Aorta (tissue), 5 donors: ENCODE data around the gene SLC13A3. TPM values are rescaled to one million over a fixed set of nuclear protein-coding genes. Genes with fewer than 3 reads are reported as not detected.

Source experiments
- ATAC-seq: fragments of 200-7000 bp; cut with Tn5 transposase; one replicate; pipeline ENCODE4 v1.9.1; 2022; ENCODE audit warnings: moderate library complexity; ENCODE audit not compliant: low FRiP score
- DNase-seq, 2 donors: peaks; one replicate each; pipeline ENCODE4 v3.0.0-alpha.2; 2020
- H3K27ac ChIP-seq, 2 donors: one replicate each; pipeline ENCODE4 v1.5.1; 2013; ENCODE audit warnings: low read length in 2 of 2, mild to moderate bottlenecking in 2 of 2, moderate library complexity in 2 of 2, control low read depth in 1 of 2, inconsistent platforms in 1 of 2, low read depth in 1 of 2
- H3K27me3 ChIP-seq, 2 donors: one replicate each; pipeline ENCODE4 v1.6.1; 2013; ENCODE audit warnings: control low read depth in 1 of 2, low read length in 1 of 2, mild to moderate bottlenecking in 1 of 2, moderate library complexity in 1 of 2; ENCODE audit not compliant: insufficient read depth in 2 of 2, control insufficient read depth in 1 of 2
- H3K36me3 ChIP-seq, 2 donors: one replicate each; pipeline ENCODE4 v1.6.1; 2013; ENCODE audit warnings: control low read depth in 1 of 2, low read length in 1 of 2, mild to moderate bottlenecking in 1 of 2; ENCODE audit not compliant: insufficient read depth in 2 of 2, control insufficient read depth in 1 of 2
- H3K4me1 ChIP-seq, 2 donors: one replicate each; pipeline ENCODE4 v1.6.1; 2013; ENCODE audit warnings: low read length in 2 of 2, control low read depth in 1 of 2, mild to moderate bottlenecking in 1 of 2, moderate library complexity in 1 of 2; ENCODE audit not compliant: insufficient read depth in 2 of 2, control insufficient read depth in 1 of 2
- H3K4me3 ChIP-seq, 2 donors: one replicate each; pipeline ENCODE4 v1.5.1; 2013; ENCODE audit warnings: low read length in 2 of 2, control low read depth in 1 of 2, mild to moderate bottlenecking in 1 of 2
- H3K9me3 ChIP-seq: one replicate; pipeline ENCODE4 v1.6.1; 2013; ENCODE audit warnings: mild to moderate bottlenecking, low read length; ENCODE audit not compliant: control insufficient read depth
- WGBS, 2 donors: extraction: QIAGEN DNeasy Blood & Tissue Kit; methylation state at CpG; one replicate each; pipeline ENCODE4 v1.1.7; 2013; 5-methylcytosine and 5-hydroxymethylcytosine counted together
- intact Hi-C, 2 donors: fragments of 100-400 bp; cut with DNase I; formaldehyde crosslinking; loops; one replicate each; pipeline versions ENCODE4 v1.14.2 to v1.15.0; 2022
- polyA plus RNA-seq, 2 donors: library from polyadenylated mRNA; stranded (reverse); fragments of 200-250 nt; gene quantifications; one replicate each; pipeline ENCODE4 v1.2.3, GENCODE V29; 2013
- total RNA-seq, 2 donors: library from RNA; stranded (reverse); fragmentation: NEBNext Ultra II Directional; extraction: Animal tissue kit (Norgen Biotek cat#: 25700); gene quantifications; one replicate each; pipeline ENCODE4 v1.2.1, GENCODE V29; 2021
- donor health status: healthy with polysubstance abuse.
- donor health status: Bipolar disorder and iron deficiency.
- donor health status: DM: no; HTN: no; CAD: no.
- donor health status: DM: no; HTN: no; CAD: no.
- donor health status: DM: yes; HTN: yes; CAD: no.

Gene SLC13A3
- total and polyA plus RNA-seq, 4 donors, result 1.8 to 5.1 (median 3.7) TPM; not detected in 1

DNA sequence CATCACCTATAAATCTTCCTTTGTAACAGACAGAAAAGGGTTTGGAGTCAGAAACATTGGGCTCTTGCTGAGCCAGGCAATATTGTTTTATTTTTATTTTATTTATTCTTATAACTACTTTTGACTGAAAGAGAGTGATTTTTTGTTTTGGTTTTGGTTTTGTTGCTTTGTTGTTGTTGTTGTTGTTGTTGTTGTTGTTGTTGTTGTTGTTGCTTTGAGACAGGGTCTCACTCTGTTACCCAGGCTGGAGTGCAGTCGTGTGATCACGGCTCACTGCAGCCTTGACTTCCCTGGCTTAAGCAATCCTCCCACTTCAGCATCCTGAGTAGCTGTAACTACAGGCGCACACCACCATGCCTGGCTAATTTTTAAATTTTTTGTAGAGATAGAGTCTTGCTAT, 15.0 kb upstream of the SLC13A3 start:
- WGBS, 2 donors, result 98 to 100% methylated on average over 3 of the region's 3 CpGs
- H3K9me3 ChIP-seq, result peaks cover 3% of the 10 kb centered on the region
- no peak overlapping the region for H3K4me3 ChIP-seq
- no peaks in the 10 kb centered on the region for H3K27me3 ChIP-seq
- no peak overlapping the region for H3K27ac ChIP-seq
- DNase-seq (no peak), ATAC-seq (no peak)
- intact Hi-C loops, result no loop called here
- H3K36me3 ChIP-seq, result no peaks in the 10 kb centered on the region
- H3K4me1 ChIP-seq, result no peaks in the 10 kb centered on the region

DNA sequence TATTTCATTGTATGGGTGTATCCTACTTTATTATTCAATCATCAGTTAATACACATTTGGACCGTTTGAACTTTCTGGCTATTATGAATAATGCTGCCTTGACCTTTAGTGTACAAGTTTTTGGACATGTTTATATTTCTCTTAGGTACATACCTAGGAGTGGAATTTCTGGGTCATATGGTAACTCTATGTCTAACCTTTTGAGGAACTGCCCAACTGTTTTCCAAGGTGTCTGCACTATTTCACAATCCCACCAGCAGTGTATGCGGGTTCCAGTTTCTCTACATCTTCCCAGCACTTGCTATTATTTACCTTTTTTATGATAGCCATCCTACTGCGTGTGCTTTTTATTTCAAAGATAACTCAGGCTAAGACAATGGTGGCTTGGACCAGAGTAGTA, 14.3 kb upstream of the SLC13A3 start:
- no peak overlapping the region for H3K4me3 ChIP-seq
- no peak overlapping the region for H3K27ac ChIP-seq
- H3K4me1 ChIP-seq, result no peaks in the 10 kb centered on the region
- DNase-seq (no peak), ATAC-seq (no peak)
- 95 to 96% methylated on average over 3 of the region's 3 CpGs for WGBS, 2 donors
- no peaks in the 10 kb centered on the region for H3K27me3 ChIP-seq
- H3K36me3 ChIP-seq, result no peaks in the 10 kb centered on the region
- intact Hi-C loops, result no loop called here
- peaks cover 3% of the 10 kb centered on the region for H3K9me3 ChIP-seq

DNA sequence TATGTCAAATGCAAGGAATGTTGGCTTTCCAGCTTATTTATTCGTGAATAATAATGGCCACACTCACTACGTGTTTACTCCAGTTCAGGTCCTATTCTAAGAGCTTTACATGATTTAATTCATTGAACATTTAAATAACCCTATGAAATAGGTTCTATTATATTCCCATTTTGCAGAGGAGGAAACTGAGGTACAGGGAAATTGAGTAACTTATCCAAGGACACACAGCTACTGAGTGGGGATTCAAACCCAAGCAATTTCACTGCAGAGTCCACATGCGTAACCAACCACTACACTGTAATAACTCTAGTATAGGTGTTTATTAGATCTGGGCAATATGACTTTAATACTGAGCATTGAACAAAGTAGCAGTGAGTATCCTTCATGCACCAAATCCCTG, 12.3 kb upstream of the SLC13A3 start:
- no peak for ATAC-seq
- Histone ChIP-seq H3K4me1 (no peaks in the 10 kb centered on the region), H3K36me3 (no peaks in the 10 kb centered on the region), H3K27me3 (no peaks in the 10 kb centered on the region), H3K9me3 (no peaks in the 10 kb centered on the region), H3K4me3 (no peak overlapping the region), H3K27ac (no peak overlapping the region)
- no peak for DNase-seq
- intact Hi-C loops, result no loop called here
- WGBS, 2 donors, result 98% methylated on average over 3 of the region's 3 CpGs

DNA sequence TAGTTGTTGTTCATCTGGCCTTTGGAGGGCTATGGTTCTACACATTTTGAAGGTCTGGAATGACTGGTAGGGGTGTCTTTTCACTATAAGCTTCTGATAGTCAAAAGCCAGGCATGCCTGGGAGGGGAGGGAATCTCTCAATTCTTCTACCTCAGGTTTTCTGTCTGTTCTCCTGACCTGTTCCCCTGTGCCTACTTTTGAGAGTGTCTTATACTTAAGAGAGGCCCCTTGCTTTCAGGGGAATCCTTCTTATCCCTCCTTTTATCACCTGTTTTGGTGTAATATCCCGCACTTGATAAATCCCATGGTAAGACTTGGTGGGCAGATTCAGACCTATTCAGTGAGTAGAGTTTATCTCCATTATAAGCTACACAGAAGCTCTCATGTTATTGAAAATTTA, 10.4 kb upstream of the SLC13A3 start:
- no peaks in the 10 kb centered on the region for H3K9me3 ChIP-seq
- ATAC-seq (no peak), DNase-seq (no peak)
- no peaks in the 10 kb centered on the region for H3K36me3 ChIP-seq
- no peak overlapping the region for H3K4me3 ChIP-seq
- intact Hi-C loops, result no loop called here
- 97 to 98% methylated on average over 1 of the region's 1 CpG for WGBS, 2 donors
- no peaks in the 10 kb centered on the region for H3K27me3 ChIP-seq
- no peaks in the 10 kb centered on the region for H3K4me1 ChIP-seq
- no peak overlapping the region for H3K27ac ChIP-seq

DNA sequence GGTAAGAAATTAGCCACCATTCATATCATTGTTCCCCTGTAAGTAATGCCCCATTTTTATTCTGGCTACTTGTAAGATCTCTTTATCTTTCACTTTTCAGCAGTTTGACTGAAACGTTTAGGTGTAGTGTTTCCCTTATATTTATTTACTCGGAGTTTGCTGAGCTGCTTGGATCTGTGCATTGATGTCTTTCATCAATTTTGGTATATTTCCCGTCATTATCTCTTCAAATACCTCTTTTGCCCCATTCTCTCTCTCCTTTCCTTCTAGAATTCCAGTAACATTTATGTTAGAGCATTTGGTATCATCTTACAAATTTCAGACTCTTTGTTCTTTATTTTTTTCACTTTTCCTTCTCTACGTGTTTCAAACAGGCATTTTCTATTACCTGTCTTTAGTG, 9.2 kb upstream of the SLC13A3 start:
- ATAC-seq, result no peak
- intact Hi-C loops, result no loop called here
- Histone ChIP-seq H3K27me3 (no peaks in the 10 kb centered on the region), H3K9me3 (no peaks in the 10 kb centered on the region), H3K4me1 (no peaks in the 10 kb centered on the region), H3K36me3 (no peaks in the 10 kb centered on the region), H3K27ac (no peak overlapping the region), H3K4me3 (no peak overlapping the region)
- WGBS, 2 donors, result 90 to 91% methylated on average over 4 of the region's 4 CpGs
- DNase-seq, result no peak

DNA sequence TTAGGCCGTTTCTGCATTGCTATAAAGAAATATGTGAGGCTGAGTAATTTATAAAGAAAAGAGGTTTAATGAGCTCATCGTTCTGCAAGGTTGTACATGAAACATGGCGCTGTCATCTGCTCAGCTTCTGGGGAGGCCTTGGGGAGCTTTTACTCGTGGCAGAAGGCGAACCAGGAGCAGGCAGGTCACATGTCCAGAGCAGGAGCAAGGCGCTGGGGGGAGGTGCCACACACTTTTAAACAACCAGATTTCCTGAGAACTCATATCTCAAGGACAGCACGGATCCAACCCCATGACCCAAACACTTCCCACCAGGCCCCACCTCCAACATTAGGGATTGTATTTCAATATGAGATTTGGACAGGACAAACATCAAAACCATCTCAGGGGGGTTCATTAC, 6.4 kb upstream of the SLC13A3 start:
- Histone ChIP-seq H3K4me3 (no peak overlapping the region), H3K27me3 (no peaks in the 10 kb centered on the region), H3K27ac (no peak overlapping the region), H3K4me1 (no peaks in the 10 kb centered on the region), H3K36me3 (no peaks in the 10 kb centered on the region), H3K9me3 (no peaks in the 10 kb centered on the region)
- 76 to 78% methylated on average over 7 of the region's 7 CpGs for WGBS, 2 donors
- intact Hi-C loops, result no loop called here
- no peak for DNase-seq
- ATAC-seq, result no peak

DNA sequence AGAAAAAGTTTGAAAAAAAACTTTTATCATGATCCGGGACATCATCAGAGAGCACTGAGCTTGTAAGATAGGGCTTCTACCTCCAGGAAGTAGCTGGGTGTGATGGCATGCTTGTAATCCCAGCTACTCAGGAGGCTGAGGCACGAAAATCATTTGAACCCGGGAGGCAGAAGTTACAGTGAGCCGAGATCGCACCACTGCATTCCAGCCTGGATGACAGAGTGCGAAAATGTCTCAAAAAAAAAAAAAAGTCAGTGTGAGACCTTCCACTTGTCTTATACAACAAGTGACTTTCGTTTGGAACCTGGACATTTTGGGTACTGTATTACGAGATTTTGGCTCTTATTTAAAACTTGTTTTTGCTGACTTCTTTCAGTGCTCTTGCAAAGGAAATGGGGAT, 5.9 kb upstream of the SLC13A3 start:
- Histone ChIP-seq H3K4me3 (no peak overlapping the region), H3K27me3 (no peaks in the 10 kb centered on the region), H3K27ac (no peak overlapping the region), H3K36me3 (no peaks in the 10 kb centered on the region), H3K9me3 (no peaks in the 10 kb centered on the region), H3K4me1 (no peaks in the 10 kb centered on the region)
- WGBS, 2 donors, result 91 to 93% methylated on average over 8 of the region's 8 CpGs
- DNase-seq (no peak), ATAC-seq (no peak)
- intact Hi-C loops, result no loop called here

DNA sequence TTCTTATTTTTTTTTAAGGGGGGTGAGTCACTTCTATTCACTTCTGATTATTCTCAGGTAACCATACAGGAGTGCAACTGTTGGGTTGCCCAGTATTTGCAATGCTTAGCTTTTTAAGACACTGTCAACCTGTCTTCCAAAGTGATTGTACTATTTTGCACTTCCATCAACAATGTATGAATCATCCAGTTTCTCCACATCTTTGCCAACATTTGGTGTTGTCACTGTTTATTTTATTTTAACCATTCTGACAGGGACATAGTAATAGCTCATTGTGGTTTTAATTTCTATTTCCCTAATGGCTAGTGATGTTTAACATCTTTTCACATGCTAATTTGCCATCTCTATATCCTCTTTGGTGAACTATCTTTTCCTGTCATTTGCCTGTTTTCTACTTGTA, 1.4 kb upstream of the SLC13A3 start:
- H3K4me3 ChIP-seq, result no peak overlapping the region
- H3K4me1 ChIP-seq, result no peaks in the 10 kb centered on the region
- no peaks in the 10 kb centered on the region for H3K9me3 ChIP-seq
- ATAC-seq (no peak), DNase-seq (no peak)
- intact Hi-C loops, result no loop called here
- H3K27ac ChIP-seq, result no peak overlapping the region
- no peaks in the 10 kb centered on the region for H3K27me3 ChIP-seq
- H3K36me3 ChIP-seq, result no peaks in the 10 kb centered on the region

DNA sequence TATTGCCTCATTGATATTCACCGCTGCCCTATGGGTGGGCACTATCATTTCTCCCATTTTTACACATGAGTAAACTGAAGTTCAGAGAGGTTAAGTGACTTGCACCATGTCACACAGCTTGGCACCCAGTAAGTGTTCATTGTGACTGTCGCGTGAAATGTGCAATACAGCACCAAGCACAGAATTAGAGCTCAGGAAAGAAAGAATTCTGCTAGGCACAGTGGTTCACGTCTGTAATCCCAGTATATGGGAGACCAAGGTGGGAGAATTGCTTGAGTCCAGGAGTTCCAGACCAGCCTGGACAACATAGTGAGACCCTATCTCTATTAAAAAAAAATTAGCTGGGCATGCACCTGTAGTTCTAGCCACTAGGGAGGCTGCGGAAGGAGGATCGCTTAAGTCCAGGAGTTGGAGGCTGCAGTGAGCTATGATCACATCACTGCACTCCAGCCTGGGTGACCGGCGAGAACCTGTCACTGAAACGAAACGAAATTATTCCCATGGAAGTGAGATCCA, 626 bp downstream of the SLC13A3 start:
- no peak for ATAC-seq
- DNase-seq, result no peak
- Histone ChIP-seq H3K9me3 (no peaks in the 10 kb centered on the region), H3K4me1 (no peaks in the 10 kb centered on the region), H3K27me3 (no peaks in the 10 kb centered on the region), H3K4me3 (no peak overlapping the region), H3K27ac (no peak overlapping the region), H3K36me3 (no peaks in the 10 kb centered on the region)
- intact Hi-C loops, result no loop called here
- WGBS, 2 donors, result 80 to 82% methylated on average over 10 of the region's 10 CpGs
